GM21825 (cell line): ENCODE results near the gene JUNB.

Experiments
- ATAC-seq: cut with Tn5 transposase; IDR thresholded peaks from one replicate; pipeline ENCODE4 v1.9.1; 2021; ENCODE audit warnings: mild to moderate bottlenecking, moderate library complexity; ENCODE audit not compliant: unreplicated experiment

JUNB gene

GRCh38 chr19:12791345-12792050, at the start of gene JUNB:
JUNB (plus strand) TSS chr19:12791486; CDS start chr19:12791772, 286 bp downstream.
- peak; percentile 26 for ATAC-seq

GRCh38 chr19:12745166-12745897, 46.0 kb upstream of the JUNB start:
- ATAC-seq: no peak

GRCh38 chr19:12748489-12748888, 42.8 kb upstream of the JUNB start:
- no peak for ATAC-seq

- ATAC-seq: no peak
Observed at GRCh38 chr19:12749938-12750521, 41.3 kb upstream of the JUNB start.

- ATAC-seq: no peak
Observed at GRCh38 chr19:12750851-12751250, 40.4 kb upstream of the JUNB start.

- no peak for ATAC-seq
Observed at GRCh38 chr19:12751635-12752034, 39.7 kb upstream of the JUNB start, which contains the start of gene BEST2. BEST2 (plus strand) TSS chr19:12751791; CDS start chr19:12752593, 802 bp downstream.

GRCh38 chr19:12752056-12752781, 39.1 kb upstream of the JUNB start:
- no peak for ATAC-seq

GRCh38 chr19:12754465-12755196, 36.7 kb upstream of the JUNB start:
- ATAC-seq: no peak

GRCh38 chr19:12756150-12756883, 35.0 kb upstream of the JUNB start:
- no peak for ATAC-seq

GRCh38 chr19:12757544-12758274, 33.6 kb upstream of the JUNB start:
- ATAC-seq: no peak

- ATAC-seq: no peak
Observed at GRCh38 chr19:12759686-12760085, 31.6 kb upstream of the JUNB start.

GRCh38 chr19:12763100-12763499, 28.2 kb upstream of the JUNB start:
- ATAC-seq: no peak

- no peak for ATAC-seq
Observed at GRCh38 chr19:12764698-12765097, 26.6 kb upstream of the JUNB start.

GRCh38 chr19:12766051-12766521, 25.2 kb upstream of the JUNB start:
- no peak for ATAC-seq

GRCh38 chr19:12767150-12767549, 24.1 kb upstream of the JUNB start:
- no peak for ATAC-seq

- no peak for ATAC-seq
Observed at GRCh38 chr19:12767666-12768065, 23.6 kb upstream of the JUNB start.

GRCh38 chr19:12769689-12770088, 21.6 kb upstream of the JUNB start:
- ATAC-seq: no peak

- ATAC-seq: no peak
Observed at GRCh38 chr19:12770922-12771321, 20.4 kb upstream of the JUNB start.

- no peak for ATAC-seq
Observed at GRCh38 chr19:12772323-12772722, 19.0 kb upstream of the JUNB start.
